ENCODE measurements around the gene IFT88.

Gene IFT88

DNA sequence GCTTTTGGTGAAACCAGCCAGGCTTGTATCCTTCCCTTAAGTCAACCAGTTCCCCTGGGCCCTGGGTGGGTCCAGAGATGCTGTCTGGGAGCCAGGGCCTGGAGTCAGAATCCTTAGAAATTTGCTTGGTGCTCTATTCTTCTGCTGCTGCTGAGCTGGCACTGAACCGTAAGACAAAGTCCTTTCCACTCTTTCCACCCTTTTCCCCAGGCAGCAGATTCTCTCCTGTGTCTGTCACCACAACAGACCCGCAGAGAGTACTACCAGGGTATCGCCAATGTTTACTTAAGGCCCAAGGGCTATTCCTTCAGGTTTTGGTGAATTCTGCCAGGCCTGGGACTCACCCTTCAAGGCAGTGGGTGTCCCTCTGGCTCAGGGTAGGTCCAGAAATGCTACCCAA, 12.2 kb downstream of the IFT88 start:
- Histone ChIP-seq H3K27ac (replicated peaks) (no peak overlapping the region), H3K27me3 (ENCODE audit: insufficient read depth, poor library complexity, severe bottlenecking) (no peaks in the 10 kb centered on the region), H3K4me3 (replicated peaks; ENCODE audit: insufficient read depth, low read length) (no peak overlapping the region)
- DNase-seq (ENCODE audit: low read depth in 1 of 2, low spot score in 1 of 2) = no peak
- TF ChIP-seq POLR2AphosphoS5 (IDR thresholded peaks at IDR 0.05; ENCODE audit: low read depth) (no peak), SPI1 (IDR thresholded peaks at IDR 0.05; ENCODE audit: borderline replicate concordance, low read depth) (no peak), GABPA (IDR thresholded peaks at IDR 0.05; ENCODE audit: low read depth) (no peak)
- TF ChIP-seq, protein P1, sequence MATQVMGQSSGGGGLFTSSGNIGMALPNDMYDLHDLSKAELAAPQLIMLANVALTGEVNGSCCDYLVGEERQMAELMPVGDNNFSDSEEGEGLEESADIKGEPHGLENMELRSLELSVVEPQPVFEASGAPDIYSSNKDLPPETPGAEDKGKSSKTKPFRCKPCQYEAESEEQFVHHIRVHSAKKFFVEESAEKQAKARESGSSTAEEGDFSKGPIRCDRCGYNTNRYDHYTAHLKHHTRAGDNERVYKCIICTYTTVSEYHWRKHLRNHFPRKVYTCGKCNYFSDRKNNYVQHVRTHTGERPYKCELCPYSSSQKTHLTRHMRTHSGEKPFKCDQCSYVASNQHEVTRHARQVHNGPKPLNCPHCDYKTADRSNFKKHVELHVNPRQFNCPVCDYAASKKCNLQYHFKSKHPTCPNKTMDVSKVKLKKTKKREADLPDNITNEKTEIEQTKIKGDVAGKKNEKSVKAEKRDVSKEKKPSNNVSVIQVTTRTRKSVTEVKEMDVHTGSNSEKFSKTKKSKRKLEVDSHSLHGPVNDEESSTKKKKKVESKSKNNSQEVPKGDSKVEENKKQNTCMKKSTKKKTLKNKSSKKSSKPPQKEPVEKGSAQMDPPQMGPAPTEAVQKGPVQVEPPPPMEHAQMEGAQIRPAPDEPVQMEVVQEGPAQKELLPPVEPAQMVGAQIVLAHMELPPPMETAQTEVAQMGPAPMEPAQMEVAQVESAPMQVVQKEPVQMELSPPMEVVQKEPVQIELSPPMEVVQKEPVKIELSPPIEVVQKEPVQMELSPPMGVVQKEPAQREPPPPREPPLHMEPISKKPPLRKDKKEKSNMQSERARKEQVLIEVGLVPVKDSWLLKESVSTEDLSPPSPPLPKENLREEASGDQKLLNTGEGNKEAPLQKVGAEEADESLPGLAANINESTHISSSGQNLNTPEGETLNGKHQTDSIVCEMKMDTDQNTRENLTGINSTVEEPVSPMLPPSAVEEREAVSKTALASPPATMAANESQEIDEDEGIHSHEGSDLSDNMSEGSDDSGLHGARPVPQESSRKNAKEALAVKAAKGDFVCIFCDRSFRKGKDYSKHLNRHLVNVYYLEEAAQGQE (IDR thresholded peaks at IDR 0.05; ENCODE audit: insufficient replicate concordance, low read depth) = no peak
- TF ChIP-seq, protein P2, sequence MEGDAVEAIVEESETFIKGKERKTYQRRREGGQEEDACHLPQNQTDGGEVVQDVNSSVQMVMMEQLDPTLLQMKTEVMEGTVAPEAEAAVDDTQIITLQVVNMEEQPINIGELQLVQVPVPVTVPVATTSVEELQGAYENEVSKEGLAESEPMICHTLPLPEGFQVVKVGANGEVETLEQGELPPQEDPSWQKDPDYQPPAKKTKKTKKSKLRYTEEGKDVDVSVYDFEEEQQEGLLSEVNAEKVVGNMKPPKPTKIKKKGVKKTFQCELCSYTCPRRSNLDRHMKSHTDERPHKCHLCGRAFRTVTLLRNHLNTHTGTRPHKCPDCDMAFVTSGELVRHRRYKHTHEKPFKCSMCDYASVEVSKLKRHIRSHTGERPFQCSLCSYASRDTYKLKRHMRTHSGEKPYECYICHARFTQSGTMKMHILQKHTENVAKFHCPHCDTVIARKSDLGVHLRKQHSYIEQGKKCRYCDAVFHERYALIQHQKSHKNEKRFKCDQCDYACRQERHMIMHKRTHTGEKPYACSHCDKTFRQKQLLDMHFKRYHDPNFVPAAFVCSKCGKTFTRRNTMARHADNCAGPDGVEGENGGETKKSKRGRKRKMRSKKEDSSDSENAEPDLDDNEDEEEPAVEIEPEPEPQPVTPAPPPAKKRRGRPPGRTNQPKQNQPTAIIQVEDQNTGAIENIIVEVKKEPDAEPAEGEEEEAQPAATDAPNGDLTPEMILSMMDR (IDR thresholded peaks at IDR 0.05; ENCODE audit: insufficient read depth, low read length) = no peak

DNA sequence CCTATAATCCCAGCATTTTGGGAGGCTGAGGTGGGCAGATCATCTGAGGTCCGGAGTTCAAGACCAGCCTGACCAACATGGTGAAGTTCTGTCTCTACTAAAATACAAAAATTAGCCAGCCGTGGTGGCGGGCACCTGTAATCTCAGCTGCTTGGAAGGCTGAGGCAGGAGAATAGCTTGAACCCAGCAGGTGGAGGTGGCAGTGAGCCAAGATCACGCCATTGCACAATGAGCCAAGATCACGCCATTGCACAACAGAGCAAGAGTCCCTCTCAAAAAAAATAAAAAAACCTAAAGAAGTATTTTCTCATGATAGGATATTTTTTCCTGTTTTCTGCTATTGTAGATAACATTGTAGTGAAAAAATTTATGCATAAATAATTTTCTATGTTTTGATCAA, 13.3 kb downstream of the IFT88 start:
- no peak for DNase-seq (ENCODE audit: low read depth in 1 of 2, low spot score in 1 of 2)
- TF ChIP-seq GABPA (IDR thresholded peaks at IDR 0.05; ENCODE audit: low read depth) = no peak
- no peak overlapping the region for H3K4me3 ChIP-seq (replicated peaks; ENCODE audit: insufficient read depth, low read length)

DNA sequence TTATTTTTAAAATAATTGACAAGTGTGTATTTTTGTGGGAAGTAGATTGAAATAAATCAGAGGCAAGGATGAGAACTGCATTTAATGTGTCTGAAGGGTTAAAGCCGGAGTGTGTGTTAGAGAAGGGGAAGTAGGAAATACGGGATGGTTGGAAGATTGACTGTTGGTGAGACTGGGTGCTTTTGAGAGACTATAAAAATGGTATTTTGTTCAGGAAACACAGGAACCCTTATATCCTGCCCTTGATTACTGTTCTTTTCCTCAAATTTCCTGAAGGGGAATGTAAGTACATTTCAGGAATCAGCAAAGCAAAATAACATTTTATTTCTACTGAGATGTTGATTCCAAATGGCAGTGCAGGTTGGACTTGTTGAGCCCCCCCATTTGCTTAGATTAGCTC, 15.1 kb downstream of the IFT88 start:
- no peak overlapping the region for H3K4me3 ChIP-seq (replicated peaks; ENCODE audit: insufficient read depth, low read length)
- DNase-seq (ENCODE audit: low read depth in 1 of 2, low spot score in 1 of 2) = no peak
- H3K27me3 ChIP-seq (ENCODE audit: insufficient read depth, poor library complexity, severe bottlenecking) = no peaks in the 10 kb centered on the region
- TF ChIP-seq, protein P2 (IDR thresholded peaks at IDR 0.05; ENCODE audit: insufficient read depth, low read length) = no peak
- TF ChIP-seq POLR2AphosphoS5 (IDR thresholded peaks at IDR 0.05; ENCODE audit: low read depth) (no peak), SPI1 (IDR thresholded peaks at IDR 0.05; ENCODE audit: borderline replicate concordance, low read depth) (no peak)
- no peak overlapping the region for H3K27ac ChIP-seq (replicated peaks)

More for the DNA sequence above, 13.3 kb downstream of the IFT88 start:
- no peak overlapping the region for H3K27ac ChIP-seq (replicated peaks)
- no peaks in the 10 kb centered on the region for H3K27me3 ChIP-seq (ENCODE audit: insufficient read depth, poor library complexity, severe bottlenecking)

DNA sequence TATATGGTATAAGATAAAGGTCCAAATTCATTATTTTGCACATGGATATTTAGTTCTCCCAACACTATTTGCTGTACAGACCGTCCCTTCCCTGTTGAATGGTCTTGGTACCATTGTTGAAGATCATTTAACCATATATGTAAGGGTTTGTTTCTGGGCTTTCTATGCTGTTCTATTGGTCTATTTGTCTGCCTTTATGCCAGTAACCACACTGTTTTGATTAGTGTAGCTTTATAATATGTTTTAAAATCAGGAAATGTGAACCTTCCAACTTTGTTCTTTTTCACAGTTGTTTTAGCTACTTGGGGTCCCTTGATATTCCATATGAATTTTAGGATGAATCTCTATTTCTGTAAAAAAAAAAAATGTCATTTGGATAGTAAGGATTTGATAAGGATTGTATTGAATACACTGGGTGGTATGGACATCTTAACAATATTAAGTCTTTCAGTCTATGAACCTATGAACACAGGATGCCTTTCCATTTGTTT, 16.9 kb downstream of the IFT88 start:
- no peak overlapping the region for H3K27ac ChIP-seq (replicated peaks)
- TF ChIP-seq, protein P2 (IDR thresholded peaks at IDR 0.05; ENCODE audit: insufficient read depth, low read length) = no peak
- no peak for TF ChIP-seq GABPA (IDR thresholded peaks at IDR 0.05; ENCODE audit: low read depth)
- TF ChIP-seq POLR2AphosphoS5 (IDR thresholded peaks at IDR 0.05; ENCODE audit: low read depth) = no peak
- TF ChIP-seq SPI1 (IDR thresholded peaks at IDR 0.05; ENCODE audit: borderline replicate concordance, low read depth) = no peak
- TF ChIP-seq, protein P1 (IDR thresholded peaks at IDR 0.05; ENCODE audit: insufficient replicate concordance, low read depth) = no peak
- no peaks in the 10 kb centered on the region for H3K27me3 ChIP-seq (ENCODE audit: insufficient read depth, poor library complexity, severe bottlenecking)
- H3K4me3 ChIP-seq (replicated peaks; ENCODE audit: insufficient read depth, low read length) = no peak overlapping the region
- DNase-seq (ENCODE audit: low read depth in 1 of 2, low spot score in 1 of 2) = no peak

Measured in HL-60 (cell line).